NCI-H2081 treated with DMSO at 0.1 percent for 48 hours (cell line): ENCODE measurements around the gene SORL1.
"Not testable (repeated sequence)": the region's sequence is repeated elsewhere in the genome, so short reads cannot be mapped to it uniquely, and the experiment has no call there.

Experiments used
- DNase-seq: peaks from one replicate; lab custom pipeline; 2025; lab: John Stamatoyannopoulos, UW

SORL1 gene

GRCh38 chr11:121451986-121452608 lies at the start of gene SORL1:
SORL1 (plus strand) TSS chr11:121452314; CDS start chr11:121452332, 18 bp downstream.
- no peak for DNase-seq

- DNase-seq, result no peak
Observed at GRCh38 chr11:121405646-121406045, 46.5 kb upstream of the SORL1 start.

- DNase-seq, result no peak
Observed at GRCh38 chr11:121406291-121406690, 45.8 kb upstream of the SORL1 start.

GRCh38 chr11:121408830-121409229 lies 43.3 kb upstream of the SORL1 start:
- DNase-seq, result no peak

- not testable (repeated sequence) for DNase-seq
Observed at GRCh38 chr11:121410041-121410440, 42.1 kb upstream of the SORL1 start.

GRCh38 chr11:121411330-121411729 lies 40.8 kb upstream of the SORL1 start:
- DNase-seq, result not testable (repeated sequence)

- no peak for DNase-seq
Observed at GRCh38 chr11:121412000-121412587, 40.0 kb upstream of the SORL1 start.

GRCh38 chr11:121412711-121413415 lies 39.3 kb upstream of the SORL1 start:
- DNase-seq, result no peak

GRCh38 chr11:121414141-121414913 lies 37.8 kb upstream of the SORL1 start:
- no peak for DNase-seq

- DNase-seq, result no peak
Observed at GRCh38 chr11:121415856-121416255, 36.3 kb upstream of the SORL1 start.

- no peak for DNase-seq
Observed at GRCh38 chr11:121417055-121417551, 35.0 kb upstream of the SORL1 start.

- no peak for DNase-seq
Observed at GRCh38 chr11:121417607-121418006, 34.5 kb upstream of the SORL1 start.

- no peak for DNase-seq
Observed at GRCh38 chr11:121418625-121419114, 33.4 kb upstream of the SORL1 start.

- DNase-seq, result no peak
Observed at GRCh38 chr11:121419836-121420235, 32.3 kb upstream of the SORL1 start.

GRCh38 chr11:121420398-121420797 lies 31.7 kb upstream of the SORL1 start:
- DNase-seq, result no peak

GRCh38 chr11:121421149-121421901 lies 30.8 kb upstream of the SORL1 start:
- DNase-seq, result no peak

- no peak for DNase-seq
Observed at GRCh38 chr11:121422675-121423074, 29.4 kb upstream of the SORL1 start.

- DNase-seq, result no peak
Observed at GRCh38 chr11:121425828-121426227, 26.3 kb upstream of the SORL1 start.

- DNase-seq, result no peak
Observed at GRCh38 chr11:121426476-121427399, 25.4 kb upstream of the SORL1 start.

- DNase-seq, result no peak
Observed at GRCh38 chr11:121427400-121427744, 24.7 kb upstream of the SORL1 start.
